SK-N-SH (cell line): Measurements from ENCODE around the gene RYR3. TPM values are rescaled to one million over a fixed set of nuclear protein-coding genes. Genes with fewer than 3 reads are reported as not detected.

ENCODE experiments used
- CTCF ChIA-PET: fragments of 300-600, 350-600 bp; formaldehyde crosslinking; extraction: SDS; loops from one replicate; lab custom pipeline; 2021; lab: Yijun Ruan, JAX
- POLR2A ChIA-PET: fragments of 350-600 bp; sonication (Branson Sonifier 250); formaldehyde crosslinking; extraction: SDS; loops from one replicate; lab custom pipeline; 2020; ENCODE audit warnings: antibody characterized with exemption, inconsistent platforms; lab: Yijun Ruan, JAX
- DNase-seq: peaks from one replicate; pipeline ENCODE4 v3.0.0; 2012
- H2AFZ ChIP-seq: fragments of 200-600 bp; sonication (generic); 2 replicates; pipeline ENCODE4 v1.8.1; 2016; ENCODE audit warnings: antibody characterized with exemption, mild to moderate bottlenecking, low read depth
- H3F3A ChIP-seq: fragments of 200-600 bp; sonication (generic); replicated peaks from 2 replicates; pipeline ENCODE3; 2016; ENCODE audit warnings: antibody characterized with exemption, mild to moderate bottlenecking; ENCODE audit not compliant: insufficient read depth
- H3K27ac ChIP-seq, 2 experiments: fragments of 200-500 bp in 1 of 2; fragments of 200-600 bp in 1 of 2; sonication (Bioruptor generic) in 1 of 2; sonication (generic), shearing (Covaris generic) in 1 of 2; 2 replicates each; pipeline versions ENCODE4 v1.5.1 to v1.6.1; 2014 to 2016; ENCODE audit warnings: low read depth in 2 of 2, inconsistent platforms in 1 of 2, low read length in 1 of 2, mild to moderate bottlenecking in 1 of 2, mixed read lengths in 1 of 2
- H3K27me3 ChIP-seq: fragments of 200-600 bp; sonication (generic), shearing (Covaris generic); 2 replicates; pipeline ENCODE4 v1.6.1; 2016; ENCODE audit warnings: mixed run types; ENCODE audit not compliant: insufficient read depth
- H3K36me3 ChIP-seq, 2 experiments: fragments of 200-500 bp in 1 of 2; fragments of 200-600 bp in 1 of 2; sonication (Bioruptor generic) in 1 of 2; sonication (generic) in 1 of 2; replicated peaks in 1 of 2; 2 replicates each; pipeline versions ENCODE3 to v1.5.1; 2014 to 2016; ENCODE audit warnings: low read length in 1 of 2, mild to moderate bottlenecking in 1 of 2; ENCODE audit not compliant: insufficient read depth in 2 of 2, control insufficient read depth in 1 of 2
- H3K4me1 ChIP-seq, 2 experiments: fragments of 200-500 bp in 1 of 2; fragments of 200-600 bp in 1 of 2; sonication (Bioruptor generic) in 1 of 2; sonication (generic), shearing (Covaris generic) in 1 of 2; 2 replicates each; pipeline versions ENCODE4 v1.5.1 to v1.6.1; 2014 to 2016; ENCODE audit warnings: low read depth in 1 of 2, low read length in 1 of 2, mixed run types in 1 of 2; ENCODE audit not compliant: insufficient read depth in 2 of 2, control insufficient read depth in 1 of 2
- H3K4me2 ChIP-seq: fragments of 200-600 bp; sonication (generic), shearing (Covaris generic); 2 replicates; pipeline ENCODE4 v1.6.1; 2017; ENCODE audit warnings: mixed run types
- H3K4me3 ChIP-seq, 2 experiments: fragments of 200-500 bp in 1 of 2; fragments of 200-600 bp in 1 of 2; sonication (Bioruptor generic) in 1 of 2; sonication (generic), shearing (Covaris generic) in 1 of 2; 2 replicates each; pipeline versions ENCODE4 v1.5.1 to v1.8.1; 2014 to 2016; ENCODE audit warnings: low read depth in 2 of 2, inconsistent platforms in 1 of 2, low read length in 1 of 2, mild to moderate bottlenecking in 1 of 2, mixed read lengths in 1 of 2, moderate library complexity in 1 of 2
- H3K79me2 ChIP-seq: fragments of 200-600 bp; sonication (generic); 2 replicates; pipeline ENCODE4 v1.8.1; 2017; ENCODE audit warnings: mild to moderate bottlenecking; ENCODE audit not compliant: insufficient read depth
- H3K9ac ChIP-seq: fragments of 200-600 bp; sonication (generic); 2 replicates; pipeline ENCODE4 v1.6.1; 2017; ENCODE audit warnings: mixed run types
- H3K9me2 ChIP-seq: fragments of 200-600 bp; sonication (generic); 2 replicates; pipeline ENCODE4 v1.6.1; 2017; ENCODE audit warnings: mixed run types
- H3K9me3 ChIP-seq: fragments of 200-600 bp; sonication (generic); 2 replicates; pipeline ENCODE4 v1.6.1; 2017; ENCODE audit warnings: mixed run types, mild to moderate bottlenecking, moderate library complexity
- H4K20me1 ChIP-seq: fragments of 200-600 bp; sonication (generic); 2 replicates; pipeline ENCODE4 v1.6.1; 2017; ENCODE audit warnings: mild to moderate bottlenecking, mixed run types; ENCODE audit not compliant: insufficient read depth
- ELF1 ChIP-seq: IDR thresholded peaks from 2 replicates; pipeline ENCODE4 v1.4.0; 2012
- EP300 ChIP-seq, 2 experiments: IDR thresholded peaks; 2 replicates each; pipeline versions ENCODE4 v1.4.0 to v1.6.1; 2012; ENCODE audit warnings: borderline replicate concordance in 1 of 2, low read depth in 1 of 2, low read length in 1 of 2
- FOSL2 ChIP-seq: IDR thresholded peaks from 2 replicates; pipeline ENCODE4 v1.4.0; 2012; ENCODE audit warnings: low read depth, mild to moderate bottlenecking, moderate library complexity, borderline replicate concordance
- FOXJ3 ChIP-seq: sonication (generic); formaldehyde crosslinking; IDR thresholded peaks from 2 replicates; pipeline ENCODE4 v1.5.1; 2020; ENCODE audit warnings: mild to moderate bottlenecking, missing genetic modification reagents
- NRF1 ChIP-seq: IDR thresholded peaks from 2 replicates; pipeline ENCODE4 v1.6.1; 2012; ENCODE audit warnings: low read depth, mild to moderate bottlenecking, low read length
- PBX3 ChIP-seq: IDR thresholded peaks from 2 replicates; pipeline ENCODE4; 2012
- RAD21 ChIP-seq: IDR thresholded peaks from 2 replicates; pipeline ENCODE4 v1.6.1; 2012; ENCODE audit warnings: mild to moderate bottlenecking, low read length
- REST ChIP-seq: IDR thresholded peaks from 2 replicates; pipeline ENCODE4 v1.6.1; 2012; ENCODE audit warnings: mild to moderate bottlenecking, low read depth, low read length, moderate library complexity
- RFX5 ChIP-seq: IDR thresholded peaks from 2 replicates; pipeline ENCODE4 v1.6.1; 2012; ENCODE audit warnings: mild to moderate bottlenecking, improper control_type of control experiment, low read length
- SIN3A ChIP-seq: IDR thresholded peaks from 2 replicates; pipeline ENCODE4 v1.6.1; 2012; ENCODE audit warnings: low read depth, mild to moderate bottlenecking, low read length, moderate library complexity, borderline replicate concordance
- TCF12 ChIP-seq: IDR thresholded peaks from 2 replicates; pipeline ENCODE4 v1.4.0; 2012
- ZBTB33 ChIP-seq: IDR thresholded peaks from 2 replicates; pipeline ENCODE4 v1.4.0; 2012; ENCODE audit warnings: low read depth, borderline replicate concordance
- polyA plus RNA-seq, 3 experiments: library from polyadenylated mRNA; depleted of rRNA; stranded (reverse); fragments of >200 nt; gene quantifications; 2 replicates each; pipeline ENCODE4 v1.2.3, GENCODE V29; 2012

RYR3 gene
- polyA plus RNA-seq, 1 of the 3 experiments (the other 2 are of a cell fraction): 0.02 TPM

GRCh38 chr15:33907326-33907725 lies 596.6 kb downstream of the RYR3 start:
- Histone ChIP-seq H3K9me3 (no peaks in the 10 kb centered on the region), H3K9ac (peak overlapping the region; percentile 24; the same call in 1 of the 2 replicates), H3K36me3 (no peaks in the 10 kb centered on the region), H3K79me2 (no peaks in the 10 kb centered on the region), H3F3A (peaks cover 30% of the 10 kb centered on the region), H3K9me2 (no peaks in the 10 kb centered on the region), H3K4me3 (no peak overlapping the region), H3K4me2 (0 out of 2 replicates have a peak overlapping the region, but pooled peaks have one; percentile 71), H3K4me1 (peaks cover 0 to 23% of the 10 kb centered on the region in 2 experiments), H3K27ac (peak overlapping the region in 1 of 2 experiments; percentile 86; a peak in 2 of 4 replicates), H4K20me1 (no peaks in the 10 kb centered on the region), H3K27me3 (no peaks in the 10 kb centered on the region), H2AFZ (no peak overlapping the region)
- POLR2A ChIA-PET: no interaction called here
- CTCF ChIA-PET: no interaction called here
- no peak for DNase-seq
- no peak for TF ChIP-seq RFX5
- TF ChIP-seq EP300 (IDR thresholded peaks at IDR 0.05; ENCODE audit: borderline replicate concordance in 1 of 2, low read depth in 1 of 2, low read length in 1 of 2): no peak
- TF ChIP-seq SIN3A: no peak
- no peak for TF ChIP-seq ZBTB33
- no peak for TF ChIP-seq FOXJ3
- TF ChIP-seq TCF12: no peak
- no peak for TF ChIP-seq REST
- TF ChIP-seq FOSL2: no peak
- TF ChIP-seq RAD21: no peak
- TF ChIP-seq NRF1: no peak
- TF ChIP-seq ELF1: no peak
- TF ChIP-seq PBX3: no peak
